CD14-positive monocyte (primary cell): Measurements from ENCODE around the gene HMX1. TPM values are rescaled to one million over a fixed set of nuclear protein-coding genes. Genes with fewer than 3 reads are reported as not detected.

Experiments used
- DNase-seq, 3 donors: peaks; one replicate each; pipeline ENCODE4 v3.0.0-alpha.2; 2011 to 2022
- H2AFZ ChIP-seq: 2 replicates; pipeline ENCODE4 v1.6.0; 2012; ENCODE audit warnings: mild to moderate bottlenecking, low read depth, low read length, inconsistent platforms; ENCODE audit not compliant: insufficient read depth, poor library complexity, severe bottlenecking
- H3K27ac ChIP-seq, 2 donors: 1 replicate in 1 of 2; 2 replicates in 1 of 2; pipeline ENCODE4 v1.5.1; 2012 to 2013; ENCODE audit warnings: low read length in 2 of 2, control low read depth in 1 of 2, inconsistent platforms in 1 of 2, low read depth in 1 of 2, mild to moderate bottlenecking in 1 of 2
- H3K27me3 ChIP-seq, 2 donors: one replicate each; pipeline versions ENCODE4 v1.6.0 to v1.6.1; 2011 to 2013; ENCODE audit warnings: low read length in 2 of 2; ENCODE audit not compliant: control insufficient read depth in 2 of 2, insufficient read depth in 2 of 2
- H3K36me3 ChIP-seq, 2 donors: replicated peaks in 1 of 2; 1 replicate in 1 of 2; 2 replicates in 1 of 2; pipeline versions ENCODE4 v1.5.1 to v1.6.1; 2012 to 2013; ENCODE audit warnings: low read length in 2 of 2, control low read depth in 1 of 2, inconsistent platforms in 1 of 2, mild to moderate bottlenecking in 1 of 2; ENCODE audit not compliant: insufficient read depth in 2 of 2, control insufficient read depth in 1 of 2
- H3K4me1 ChIP-seq, 2 donors: 1 replicate in 1 of 2; 2 replicates in 1 of 2; pipeline versions ENCODE4 v1.5.1 to v1.6.1; 2012 to 2013; ENCODE audit warnings: low read length in 2 of 2, control low read depth in 1 of 2, inconsistent platforms in 1 of 2, mild to moderate bottlenecking in 1 of 2, moderate library complexity in 1 of 2; ENCODE audit not compliant: insufficient read depth in 2 of 2, control insufficient read depth in 1 of 2
- H3K4me2 ChIP-seq: replicated peaks from 2 replicates; pipeline ENCODE3; 2012; ENCODE audit warnings: low read length, moderate library complexity, mild to moderate bottlenecking; ENCODE audit not compliant: poor library complexity, severe bottlenecking; ENCODE audit errors: extremely low read depth
- H3K4me3 ChIP-seq, 3 experiments: fragments of 200-600 bp in 1 of 3; sonication (generic) in 1 of 3; replicated peaks in 1 of 3; 1 replicate in 2 of 3; 2 replicates in 1 of 3; pipeline ENCODE4 v1.5.1; 2011 to 2013; ENCODE audit warnings: low read length in 3 of 3, mild to moderate bottlenecking in 3 of 3, control low read depth in 2 of 3, low read depth in 2 of 3, inconsistent platforms in 1 of 3, moderate library complexity in 1 of 3
- H3K79me2 ChIP-seq: 2 replicates; pipeline ENCODE4 v1.6.0; 2012; ENCODE audit warnings: mild to moderate bottlenecking, control low read depth, inconsistent platforms, low read length, moderate library complexity; ENCODE audit not compliant: insufficient read depth
- H3K9ac ChIP-seq: 2 replicates; pipeline ENCODE4 v1.6.0; 2017; ENCODE audit warnings: low read length, mild to moderate bottlenecking; ENCODE audit not compliant: insufficient read depth, poor library complexity, severe bottlenecking
- H3K9me3 ChIP-seq, 2 donors: replicated peaks in 1 of 2; 1 replicate in 1 of 2; 2 replicates in 1 of 2; pipeline versions ENCODE4 v1.5.1 to v1.6.1; 2012 to 2013; ENCODE audit warnings: low read length in 2 of 2, control low read depth in 1 of 2; ENCODE audit not compliant: control insufficient read depth in 1 of 2, insufficient read depth in 1 of 2
- H4K20me1 ChIP-seq: 2 replicates; pipeline ENCODE4 v1.6.0; 2012; ENCODE audit warnings: mild to moderate bottlenecking, low read length, control low read depth, moderate library complexity; ENCODE audit not compliant: insufficient read depth
- H3K27ac Mint-ChIP-seq, 7 donors: one replicate each; pipeline ENCODE4 v1.8.0; 2020; ENCODE audit warnings: mild to moderate bottlenecking in 7 of 7, mixed read lengths in 7 of 7, moderate library complexity in 6 of 7, inconsistent platforms in 2 of 7
- H3K27me3 Mint-ChIP-seq, 3 donors: one replicate each; pipeline ENCODE4 v1.8.0; 2021 to 2022; ENCODE audit warnings: low read depth in 3 of 3, mild to moderate bottlenecking in 3 of 3, mixed read lengths in 3 of 3, moderate library complexity in 3 of 3, inconsistent platforms in 1 of 3
- H3K36me3 Mint-ChIP-seq, 2 donors: one replicate each; pipeline ENCODE4 v1.8.0; 2020; ENCODE audit warnings: mixed read lengths in 2 of 2, inconsistent platforms in 1 of 2, mild to moderate bottlenecking in 1 of 2
- H3K4me1 Mint-ChIP-seq: one replicate; pipeline ENCODE4 v1.8.0; 2020; ENCODE audit warnings: mild to moderate bottlenecking, mixed read lengths
- H3K4me3 Mint-ChIP-seq, 2 donors: one replicate each; pipeline ENCODE4 v1.8.0; 2020; ENCODE audit warnings: mild to moderate bottlenecking in 2 of 2, mixed read lengths in 2 of 2, moderate library complexity in 1 of 2
- H3K9me3 Mint-ChIP-seq, 7 donors: one replicate each; pipeline ENCODE4 v1.8.0; 2020 to 2022; ENCODE audit warnings: mixed read lengths in 7 of 7, mild to moderate bottlenecking in 6 of 7, moderate library complexity in 6 of 7, inconsistent platforms in 2 of 7
- CTCF ChIP-seq: fragments of 200-600 bp; IDR thresholded peaks from one replicate; pipeline ENCODE4 v1.8.0; 2022; ENCODE audit warnings: antibody characterized with exemption, mild to moderate bottlenecking
- whole genome bisulfite sequencing: methylation state at CpG from one replicate; pipeline ENCODE4 v1.1.5; 2013; ENCODE audit warnings: missing lambda C conversion rate; ENCODE audit not compliant: insufficient coverage; 5-methylcytosine and 5-hydroxymethylcytosine counted together
- intact Hi-C, 2 donors: fragments of 100-400 bp; cut with micrococcal nuclease; formaldehyde crosslinking; loops; one replicate each; pipeline versions ENCODE4 v1.15.0 to v1.15.1; 2023
- polyA plus RNA-seq, 3 donors: library from polyadenylated mRNA; depleted of rRNA in 1 of 3; unstranded in 2 of 3; stranded (reverse) in 1 of 3; fragments of 300-500 nt in 2 of 3; fragments of >200 nt in 1 of 3; fragmentation: Illumina TruSeq in 2 of 3; gene quantifications; 1 replicate in 2 of 3; 2 replicates in 1 of 3; pipeline ENCODE4 v1.2.3, GENCODE V29; 2012 to 2021

Gene HMX1
- polyA plus RNA-seq, 3 donors = not detected

GRCh38 chr4:8888856-8889255, 17.2 kb upstream of the HMX1 start:
- H3K4me2 ChIP-seq = no peak overlapping the region
- no peaks in the 10 kb centered on the region for H3K79me2 ChIP-seq
- H3K9me3 Mint-ChIP-seq = peaks cover 4 to 17% (median 8%) of the 10 kb centered on the region in 7 donors
- no peaks in the 10 kb centered on the region for H3K4me1 ChIP-seq
- peaks cover 11 to 76% of the 10 kb centered on the region in 2 donors for H3K27me3 ChIP-seq
- no peak overlapping the region for H3K27ac Mint-ChIP-seq
- no peaks in the 10 kb centered on the region for H3K4me1 Mint-ChIP-seq
- no peak for TF ChIP-seq CTCF
- H3K4me3 ChIP-seq = no peak overlapping the region
- no peak overlapping the region for H2AFZ ChIP-seq
- intact Hi-C loops = no loop called here
- H3K9ac ChIP-seq = no peak overlapping the region
- H3K4me3 Mint-ChIP-seq = peak overlapping the region in 1 of 2 donors; percentile 51
- H3K27me3 Mint-ChIP-seq = peaks cover 76 to 88% (median 77%) of the 10 kb centered on the region in 3 donors
- DNase-seq = no peak
- WGBS = 12% methylated on average over 12 of the region's 13 CpGs
- H4K20me1 ChIP-seq = no peaks in the 10 kb centered on the region
- no peaks in the 10 kb centered on the region for H3K36me3 Mint-ChIP-seq
- peaks cover 6 to 10% of the 10 kb centered on the region in 2 donors for H3K9me3 ChIP-seq
- H3K27ac ChIP-seq = no peak overlapping the region
- H3K36me3 ChIP-seq = no peaks in the 10 kb centered on the region

DNA sequence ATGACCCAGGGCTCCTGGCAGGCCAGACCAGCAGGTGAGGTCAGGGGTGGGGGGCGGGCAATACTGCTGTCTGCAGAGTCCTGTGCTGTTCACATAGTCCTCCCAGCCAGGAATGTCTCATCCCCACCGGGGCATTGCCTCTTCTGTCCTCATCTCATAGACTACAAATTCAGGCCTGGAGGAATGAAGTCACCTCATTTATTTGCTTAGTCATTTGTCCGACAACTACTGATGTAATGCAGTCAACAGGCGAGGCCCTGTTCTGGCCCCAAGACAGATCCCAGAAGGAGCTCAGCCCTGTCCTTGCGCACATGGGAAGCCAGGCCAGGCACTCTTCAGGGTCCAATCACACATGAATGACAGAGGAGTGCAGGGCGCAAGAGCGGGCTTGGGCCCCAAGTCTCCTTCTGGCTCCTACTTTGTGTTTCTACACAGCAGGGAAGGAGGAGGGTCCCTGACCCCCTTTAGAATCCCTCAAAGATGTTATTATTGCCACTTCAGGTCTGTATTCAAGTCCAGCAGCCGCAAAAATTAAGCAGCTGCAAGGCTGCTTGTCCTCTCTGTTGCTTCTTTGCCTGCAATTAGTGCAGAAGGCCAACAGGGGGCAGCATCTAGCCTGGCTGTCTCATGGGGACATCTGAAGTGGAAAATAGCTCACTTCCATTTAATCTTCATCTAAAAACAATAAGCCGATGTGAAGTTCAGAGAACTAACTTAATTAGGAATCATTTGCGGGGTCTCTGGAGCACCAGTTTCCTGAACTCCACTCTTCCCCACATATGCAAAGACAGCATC, 15.2 kb upstream of the HMX1 start:
- Mint-ChIP-seq H3K4me1 (no peaks in the 10 kb centered on the region), H3K27ac (no peak overlapping the region), H3K27me3 (peaks cover 57 to 76% (median 59%) of the 10 kb centered on the region in 3 donors), H3K36me3 (no peaks in the 10 kb centered on the region), H3K9me3 (peaks cover 4 to 11% (median 8%) of the 10 kb centered on the region in 7 donors), H3K4me3 (peak overlapping the region in 1 of 2 donors; percentile 35)
- Histone ChIP-seq H3K4me3 (no peak overlapping the region), H3K36me3 (no peaks in the 10 kb centered on the region), H3K9me3 (peaks cover 6 to 10% of the 10 kb centered on the region in 2 donors), H4K20me1 (no peaks in the 10 kb centered on the region), H3K79me2 (no peaks in the 10 kb centered on the region), H3K9ac (no peak overlapping the region), H3K27me3 (peaks cover 5 to 60% of the 10 kb centered on the region in 2 donors), H2AFZ (no peak overlapping the region), H3K27ac (no peak overlapping the region), H3K4me2 (no peak overlapping the region), H3K4me1 (no peaks in the 10 kb centered on the region)
- no peak for DNase-seq
- WGBS = 85% methylated on average over 9 of the region's 10 CpGs
- intact Hi-C loops = no loop called here
- TF ChIP-seq CTCF = peak; percentile 28
